Stimulated activated CD4-positive, alpha-beta T cell treated with anti-CD3 and anti-CD28 coated beads, Interleukin-12 subunit alpha, Interleukin-12 subunit beta, amount 100 ng/mL, for 24 hours (primary cell): ENCODE measurements around the gene RNF212.
"Not testable (repeated sequence)": the region's sequence is repeated elsewhere in the genome, so short reads cannot be mapped to it uniquely, and the experiment has no call there.

ENCODE experiments used
- DNase-seq, 2 experiments: peaks; one replicate each; pipeline ENCODE4 v3.0.0-alpha.2; 2020; ENCODE audit warnings: low read depth in 2 of 2

RNF212 gene

DNA sequence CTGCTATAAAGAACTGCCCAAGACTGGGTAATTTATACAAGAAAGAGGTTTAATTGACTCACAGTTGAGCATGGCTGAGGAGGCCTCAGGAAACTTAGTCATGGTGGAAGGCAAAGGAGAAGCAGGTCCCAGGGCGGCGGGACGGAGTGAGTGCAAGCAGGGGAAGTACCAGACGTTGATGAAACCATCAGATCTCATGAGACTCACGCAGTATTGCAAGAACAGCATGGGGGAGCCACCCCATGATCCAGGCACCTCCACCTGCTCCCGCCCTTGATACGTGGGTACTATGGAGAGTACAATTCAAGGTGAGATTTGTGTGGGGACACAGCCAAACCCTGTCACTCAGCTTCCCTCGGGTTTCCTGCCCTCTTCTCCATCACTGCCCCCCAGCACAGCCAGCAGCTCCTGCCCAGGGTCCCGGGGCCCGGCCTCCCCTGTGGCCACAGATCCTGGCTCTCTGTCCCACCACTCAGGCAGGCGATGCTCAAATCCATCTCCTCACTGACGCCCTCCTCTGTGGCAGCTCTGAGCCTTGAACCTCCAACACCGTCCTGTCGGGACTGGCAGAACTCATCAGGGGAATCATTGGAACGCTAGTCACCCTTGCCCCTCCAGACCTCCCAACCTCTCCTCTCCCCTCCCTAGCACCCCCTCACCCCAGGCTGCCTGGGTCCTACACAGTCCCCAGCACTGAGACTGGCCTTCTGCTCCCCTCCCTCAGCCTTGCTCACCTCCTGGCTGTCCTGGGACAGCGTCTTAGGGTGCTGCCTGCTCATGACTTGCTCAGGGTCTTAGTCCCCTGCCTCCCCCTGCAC is 64.4 kb downstream of the RNF212 start:
- no peak for DNase-seq

DNA sequence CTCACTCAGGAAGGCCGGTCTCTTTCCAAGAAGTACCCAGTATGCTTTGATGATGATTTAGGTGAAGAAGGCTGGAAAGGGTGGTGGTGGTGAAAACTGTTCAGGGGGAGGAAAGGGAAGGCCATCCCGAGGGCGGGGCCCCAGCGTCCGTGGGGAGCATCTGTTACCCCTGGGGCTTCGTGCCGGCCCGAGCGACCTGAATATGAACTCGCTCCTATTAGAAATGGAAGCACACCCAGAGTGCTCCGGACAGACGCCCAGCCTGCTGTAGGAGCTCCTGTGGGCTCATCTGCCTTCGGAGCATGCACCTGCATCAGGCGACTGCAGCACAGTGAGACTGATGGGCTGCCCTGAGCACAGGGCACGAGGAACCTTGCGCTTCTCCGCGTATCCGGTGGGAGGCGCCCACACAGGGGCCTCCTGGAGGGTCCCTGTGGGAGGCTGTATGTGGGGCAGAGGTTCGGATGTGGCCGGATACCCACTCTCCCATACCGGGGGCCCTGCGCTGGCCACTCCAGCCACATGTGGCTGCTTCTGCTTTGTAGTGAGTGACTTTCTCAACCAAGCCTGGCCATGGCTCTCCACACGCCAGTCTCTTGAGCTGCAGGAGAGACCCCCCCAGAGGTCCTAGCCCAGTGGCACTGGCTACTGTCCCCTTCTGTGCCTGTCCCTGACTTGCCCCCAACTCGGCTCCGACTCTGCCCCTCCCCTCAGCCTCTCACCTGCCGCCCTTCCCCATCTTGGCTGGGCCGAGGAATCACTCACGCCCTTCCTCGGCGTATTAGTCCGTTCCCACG is 65.2 kb downstream of the RNF212 start:
- DNase-seq, result no peak

DNA sequence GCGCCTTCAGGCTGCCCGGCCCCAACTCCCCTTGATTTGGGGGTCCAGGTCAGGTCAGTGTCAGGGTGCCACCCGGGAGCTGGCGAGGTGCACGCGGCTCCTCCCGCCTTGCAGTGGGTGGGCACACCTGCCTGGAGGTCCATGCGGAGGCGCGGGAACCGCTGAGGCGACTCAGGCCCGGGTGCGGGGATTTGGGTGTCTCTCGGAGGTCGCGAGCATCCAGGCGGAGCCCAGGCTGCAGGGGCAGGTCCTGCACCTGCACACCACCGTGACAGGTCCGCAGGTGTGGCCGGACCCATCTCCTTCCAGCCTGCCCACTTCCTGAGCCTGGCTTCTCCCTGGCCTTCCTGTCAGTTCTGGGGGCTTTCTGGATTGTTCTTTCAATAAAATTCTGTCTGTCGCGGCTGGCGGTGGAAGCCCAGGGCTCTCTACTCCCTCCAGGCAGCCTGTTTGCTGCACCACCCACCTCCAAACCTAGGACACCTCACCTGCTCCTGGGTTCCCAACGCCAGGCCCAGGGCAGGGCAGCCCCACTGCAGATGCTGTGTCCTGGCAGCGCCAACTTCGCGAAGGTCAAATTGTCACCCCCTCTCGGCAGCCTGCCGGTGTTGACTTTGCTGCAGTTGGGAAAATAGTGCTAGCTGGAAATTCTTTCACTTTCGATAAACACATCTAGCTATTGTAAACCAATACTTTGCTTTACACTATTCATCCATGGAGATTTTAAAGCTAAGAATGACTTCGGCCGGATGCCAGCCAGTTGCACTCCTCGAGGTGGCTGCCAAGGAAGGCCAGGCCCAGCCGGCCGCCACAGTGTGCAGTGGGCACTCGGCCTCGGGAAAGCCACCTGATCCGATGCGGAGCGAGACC is 66.0 kb downstream of the RNF212 start:
- no peak for DNase-seq

DNA sequence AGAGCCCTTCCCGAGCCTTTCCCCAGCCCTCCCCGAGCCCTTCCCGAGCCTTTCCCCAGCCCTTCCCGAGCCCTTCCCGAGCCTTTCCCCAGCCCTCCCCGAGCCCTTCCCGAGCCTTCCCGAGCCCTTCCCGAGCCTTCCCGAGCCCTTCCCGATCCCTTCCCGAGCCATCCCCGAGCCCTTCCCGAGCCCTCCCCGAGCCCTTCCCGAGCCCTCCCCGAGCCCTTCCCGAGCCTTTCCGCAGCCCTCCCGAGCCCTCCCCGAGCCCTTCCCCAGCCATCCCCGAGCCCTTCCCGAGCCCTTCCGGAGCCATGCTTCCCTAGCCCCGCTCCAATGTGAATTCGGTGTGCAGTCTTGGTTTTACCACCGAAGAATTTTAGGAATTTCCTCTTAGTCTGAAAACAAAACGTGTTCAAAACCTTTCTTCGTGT is 66.8 kb downstream of the RNF212 start:
- not testable (repeated sequence) for DNase-seq

DNA sequence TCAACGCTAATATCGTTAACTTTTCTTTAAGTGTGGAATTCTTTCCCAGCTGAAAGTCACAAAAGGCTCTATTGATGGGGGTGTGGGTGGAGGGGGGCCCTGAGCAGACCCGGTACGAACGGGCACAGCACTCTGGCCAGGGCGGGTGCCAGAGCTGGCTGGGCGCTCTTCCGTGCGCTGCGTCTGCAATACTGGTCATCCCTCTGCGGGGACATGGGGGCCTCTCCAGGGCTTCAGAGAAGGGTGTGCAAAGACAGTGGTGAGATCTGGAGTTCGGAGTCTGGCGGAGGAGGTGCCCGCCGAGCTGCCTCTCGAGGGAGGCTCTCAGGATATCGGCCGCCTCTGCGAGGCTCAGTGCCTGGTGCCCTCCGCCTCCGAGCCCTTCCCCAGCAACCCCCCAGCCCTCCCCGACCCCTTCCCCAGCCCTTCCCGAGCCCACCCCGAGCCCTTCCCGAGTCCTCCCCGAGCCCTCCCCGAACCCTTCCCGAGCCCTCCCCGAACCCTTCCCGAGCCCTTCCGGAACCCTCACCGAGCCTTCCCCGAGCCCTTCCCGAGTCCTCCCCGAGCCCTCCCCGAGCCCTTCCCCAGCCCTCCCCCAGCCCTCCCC is 67.7 kb downstream of the RNF212 start:
- DNase-seq, result no peak

DNA sequence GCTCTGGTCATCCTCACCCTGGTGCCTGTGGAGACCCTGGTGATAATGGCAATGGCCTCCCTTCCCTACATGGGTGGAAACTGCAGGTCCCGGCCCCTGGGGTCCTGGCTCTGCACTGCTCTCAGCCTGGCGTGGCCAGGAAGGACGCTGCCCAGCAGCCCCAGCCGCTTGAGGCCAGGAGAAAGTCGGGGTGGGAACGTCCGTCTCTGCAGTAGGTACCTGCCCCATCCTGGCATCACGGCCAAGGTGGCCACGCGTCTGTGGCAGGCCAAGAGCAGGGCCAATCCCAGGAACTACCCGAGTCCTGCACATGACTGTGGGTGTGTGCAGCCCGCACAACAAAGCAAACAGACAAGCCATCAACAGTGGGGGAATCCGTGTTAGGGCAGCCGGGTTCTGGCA is 68.2 kb downstream of the RNF212 start:
- no peak for DNase-seq

DNA sequence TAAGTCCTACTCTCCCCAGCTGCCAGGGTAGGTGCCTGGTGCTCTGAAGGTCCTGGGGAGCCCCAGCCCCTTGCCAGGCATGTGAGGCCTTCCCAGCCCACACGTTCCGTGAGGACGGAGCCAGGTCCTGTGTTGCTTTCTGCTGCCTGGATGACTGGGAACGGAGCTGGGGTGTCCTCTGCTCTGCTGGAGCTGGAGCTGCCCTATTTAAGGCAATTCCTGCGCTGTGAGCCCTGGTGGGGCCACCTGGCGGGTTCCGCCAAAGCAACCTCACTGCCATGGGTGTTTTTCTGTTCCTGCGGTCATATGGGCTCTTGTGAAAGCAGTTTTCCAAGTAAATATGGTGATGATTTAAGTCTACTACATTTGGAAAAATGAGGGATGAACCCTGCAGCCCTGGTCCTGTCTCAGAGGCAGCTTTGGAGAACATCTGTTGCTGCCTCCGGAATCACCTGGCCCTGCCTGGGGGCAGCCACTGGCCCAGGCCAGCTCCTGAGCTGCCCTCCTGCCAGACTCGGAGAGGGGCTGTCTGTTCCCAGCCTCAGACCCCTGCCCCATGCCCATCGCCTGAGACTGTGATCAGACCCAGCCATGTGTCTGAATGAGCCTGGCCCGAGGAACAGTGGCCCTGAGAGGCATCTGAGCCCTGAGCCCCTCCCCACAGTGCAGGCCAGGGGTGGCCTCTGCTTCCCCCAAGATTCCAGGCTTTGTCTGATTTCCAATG is 68.7 kb downstream of the RNF212 start:
- no peak for DNase-seq

DNA sequence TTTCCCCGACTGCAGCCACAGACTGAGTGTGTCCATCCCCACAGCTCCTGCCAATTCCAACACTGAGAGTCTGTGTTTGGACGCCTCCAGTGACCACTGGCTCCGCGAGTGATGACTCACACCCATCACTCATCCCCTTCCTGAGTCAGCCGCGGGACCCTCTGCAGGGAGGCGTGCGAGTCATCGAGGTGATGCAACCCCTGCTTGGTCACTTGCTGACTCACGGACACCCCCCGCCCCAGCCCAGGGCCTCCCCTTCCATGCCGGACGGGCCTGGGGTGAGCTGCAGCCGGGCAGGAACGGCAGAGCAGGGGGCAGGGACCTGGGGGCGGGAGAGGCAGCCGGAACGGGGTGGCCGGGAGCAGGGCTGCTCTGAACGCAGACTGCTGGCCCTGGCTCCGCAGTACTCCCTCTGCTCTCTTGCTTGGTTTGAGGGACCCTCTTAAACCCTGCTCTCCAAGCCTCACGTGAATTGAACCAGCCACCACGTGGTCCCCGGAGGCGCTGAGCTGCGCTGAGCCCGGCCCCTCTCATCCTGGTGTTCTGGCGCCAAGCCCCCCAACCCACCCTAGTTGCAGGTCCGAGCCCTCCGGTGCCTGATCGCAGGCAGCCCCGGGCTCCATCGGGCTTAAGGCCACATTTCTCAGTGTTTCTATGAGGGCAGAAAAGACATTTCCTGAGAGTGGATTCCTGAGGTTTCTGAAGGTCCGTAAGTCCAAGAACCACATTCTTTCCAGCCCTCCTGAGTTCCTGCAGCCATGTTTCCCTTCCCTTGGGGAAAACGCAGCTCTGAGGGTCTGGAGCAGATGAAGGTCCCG is 69.5 kb downstream of the RNF212 start:
- DNase-seq, result no peak

DNA sequence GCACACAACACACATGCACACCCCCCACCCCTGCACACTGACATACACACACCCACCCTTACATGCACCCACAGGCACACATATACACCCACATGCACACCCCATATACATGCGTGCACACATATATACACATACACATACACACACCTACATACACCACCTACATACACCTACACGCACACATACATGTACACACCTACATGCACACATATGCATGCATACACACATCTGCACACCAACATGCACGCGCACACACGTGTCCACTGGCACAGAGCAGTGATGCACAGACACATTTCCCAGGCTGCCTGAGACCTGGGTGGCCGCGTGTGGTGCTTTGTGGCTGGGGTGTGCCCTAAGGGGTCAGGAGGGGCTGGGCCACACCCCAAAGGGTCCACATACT is 70.2 kb downstream of the RNF212 start:
- no peak for DNase-seq

DNA sequence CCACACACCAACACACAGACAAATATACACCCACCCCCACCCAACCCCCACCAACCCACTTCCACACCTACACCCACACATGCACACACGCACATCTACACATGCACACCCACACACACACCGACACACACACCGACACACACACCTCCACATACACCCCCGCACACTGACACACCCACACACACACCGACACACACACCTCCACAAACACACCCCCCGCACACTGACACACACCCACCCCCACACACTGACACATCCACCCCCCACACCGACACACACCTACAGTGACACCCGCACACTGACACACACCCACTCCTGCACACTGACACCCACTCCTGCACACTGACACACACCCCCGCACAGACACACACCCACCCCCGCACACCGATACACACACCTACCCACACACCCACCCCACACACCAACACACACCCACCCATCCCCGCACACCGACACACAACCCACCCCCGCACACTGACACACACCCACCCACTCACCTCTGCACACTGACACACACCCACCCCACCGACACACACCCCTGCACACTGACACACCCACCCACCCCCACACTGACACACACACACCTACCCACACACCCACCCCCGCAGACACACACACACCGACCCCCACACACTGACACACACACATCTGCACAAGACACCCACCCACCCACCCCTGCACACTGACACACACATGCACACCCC is 70.9 kb downstream of the RNF212 start:
- no peak for DNase-seq

DNA sequence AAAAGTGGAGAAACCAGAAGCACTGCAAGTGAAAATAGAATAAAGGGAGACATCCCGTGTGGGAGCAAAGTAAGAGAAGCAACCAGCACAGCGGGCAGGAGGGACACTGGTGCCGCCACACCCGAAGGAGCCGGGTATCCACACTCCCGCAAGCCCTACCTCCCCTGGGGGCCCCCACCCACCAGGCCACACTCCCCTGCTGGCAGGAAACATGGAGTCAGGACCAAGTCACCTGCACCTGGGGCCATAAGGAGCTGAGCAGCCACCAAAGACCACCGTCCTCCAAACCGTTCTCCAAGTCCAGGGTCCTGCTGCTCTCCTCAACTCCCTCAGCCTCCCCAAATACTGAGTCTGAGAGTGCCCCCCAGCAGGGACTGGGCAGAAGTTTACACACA is 71.4 kb downstream of the RNF212 start:
- no peak for DNase-seq

DNA sequence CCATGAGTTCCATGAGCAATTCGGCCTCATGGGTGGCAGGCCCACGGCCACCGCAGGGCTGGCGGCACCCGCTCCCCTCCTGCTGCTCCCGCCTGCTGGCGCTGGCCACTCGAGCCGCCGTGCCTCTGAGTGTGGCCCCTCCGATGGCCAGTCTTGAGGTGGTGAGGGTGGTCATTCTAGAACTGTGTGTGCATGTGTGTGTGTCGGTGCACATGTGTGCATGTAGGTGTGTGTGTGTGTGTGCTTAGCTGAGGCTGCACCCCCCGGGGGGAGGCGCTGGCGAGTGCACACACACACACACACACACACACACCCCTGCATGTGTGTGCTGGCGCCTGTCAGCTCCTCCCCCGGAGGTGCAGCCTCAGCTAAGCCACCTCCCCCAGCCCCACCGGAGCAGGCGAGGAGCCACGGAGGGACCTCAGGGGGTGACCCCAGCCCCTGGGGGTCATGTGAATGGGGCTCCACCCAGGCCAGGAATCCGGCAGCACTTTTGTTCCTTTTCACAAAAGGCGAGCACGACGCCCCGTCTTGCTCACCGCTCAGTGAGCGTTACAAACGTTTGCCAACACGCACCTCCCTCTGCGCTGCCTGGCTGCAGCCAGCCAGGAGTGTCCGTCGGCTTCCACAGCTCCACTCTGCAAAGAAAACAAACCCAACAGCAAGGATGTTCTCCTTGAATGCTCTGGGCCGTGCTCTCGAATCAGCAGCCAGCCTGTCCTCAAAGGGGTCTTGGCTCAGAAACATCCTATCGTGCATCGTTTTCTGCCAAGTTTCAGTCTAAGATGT is 72.0 kb downstream of the RNF212 start:
- no peak for DNase-seq

DNA sequence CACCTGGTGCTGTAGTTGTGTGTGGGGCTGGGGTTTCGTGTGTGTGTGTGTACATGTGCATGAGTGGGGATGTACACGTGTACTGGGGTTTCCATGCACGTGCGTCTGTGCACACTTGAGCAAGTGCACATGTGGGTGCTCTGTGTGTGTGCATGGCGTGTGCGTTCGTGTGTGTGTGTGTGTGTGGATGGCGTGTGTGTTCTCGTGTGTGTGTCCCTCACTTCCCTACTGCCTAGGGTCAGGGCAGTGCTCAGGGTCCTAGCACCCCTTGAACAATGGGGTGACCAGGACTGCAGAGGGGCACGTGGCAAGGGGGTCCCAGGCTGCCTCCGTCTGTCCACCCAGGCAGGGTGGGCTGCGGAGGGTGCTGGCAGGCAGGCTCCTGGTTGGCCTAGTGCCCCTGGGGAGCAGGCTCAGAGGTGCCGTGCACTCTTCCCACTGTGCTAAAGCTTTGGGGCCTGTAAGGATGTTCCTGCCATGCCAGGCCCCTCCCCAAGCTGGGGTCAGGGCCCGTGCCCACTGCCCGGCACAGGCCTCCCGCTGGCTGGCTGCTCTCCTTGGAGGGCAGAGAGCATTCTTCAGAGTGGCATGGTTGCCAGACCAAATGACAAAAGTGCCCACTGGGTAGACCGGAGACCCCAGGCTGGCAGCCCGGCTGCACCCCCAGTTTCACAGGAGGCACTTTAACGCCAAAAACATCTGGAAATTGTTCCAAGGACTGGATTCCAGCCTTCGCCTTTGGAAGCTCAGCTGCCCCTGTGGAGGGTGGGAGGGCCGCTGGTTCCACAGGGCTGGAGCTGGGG is 72.8 kb downstream of the RNF212 start:
- DNase-seq, result no peak

DNA sequence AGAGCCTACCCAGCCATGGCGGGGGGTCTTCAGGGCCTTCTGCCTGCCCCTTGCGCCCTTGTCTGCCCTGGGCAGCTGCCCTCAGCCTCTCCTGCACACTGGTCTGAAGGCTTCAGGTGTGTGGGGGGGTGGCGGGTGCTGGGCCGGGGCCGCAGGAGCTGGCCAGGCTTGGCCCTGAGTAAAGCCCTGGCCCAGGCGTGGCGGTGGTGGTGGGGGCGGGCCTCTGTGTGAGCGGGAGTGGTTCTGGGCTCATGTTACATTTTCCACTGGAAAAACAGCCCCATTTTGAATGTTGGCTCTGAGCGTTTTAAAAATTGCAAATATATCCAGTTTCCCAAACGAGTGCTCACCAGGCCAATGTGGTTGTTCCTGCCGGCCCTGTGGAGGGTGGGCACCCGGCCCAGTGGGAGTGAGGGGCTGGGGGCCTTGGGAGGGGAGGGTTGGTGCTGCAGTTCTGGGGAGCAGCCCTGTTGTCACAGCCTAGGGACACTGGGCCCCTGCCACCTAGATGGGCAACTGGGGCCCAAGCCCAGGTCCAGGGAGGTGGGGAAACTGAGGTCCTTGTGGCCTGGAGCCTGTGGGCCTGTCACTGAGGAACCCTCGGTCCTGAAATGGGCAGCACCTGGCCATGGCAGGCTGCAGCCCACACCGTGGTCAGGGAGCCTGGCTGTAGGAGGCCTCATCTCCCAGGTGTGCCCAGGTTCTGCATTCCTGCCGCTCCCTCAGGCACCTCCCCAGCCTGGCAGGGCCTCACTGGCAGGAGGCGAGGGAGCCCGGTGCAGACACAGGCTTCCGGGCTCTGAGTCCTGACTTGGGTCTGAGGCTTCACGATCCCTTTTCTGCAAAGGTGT is 73.6 kb downstream of the RNF212 start:
- no peak for DNase-seq

DNA sequence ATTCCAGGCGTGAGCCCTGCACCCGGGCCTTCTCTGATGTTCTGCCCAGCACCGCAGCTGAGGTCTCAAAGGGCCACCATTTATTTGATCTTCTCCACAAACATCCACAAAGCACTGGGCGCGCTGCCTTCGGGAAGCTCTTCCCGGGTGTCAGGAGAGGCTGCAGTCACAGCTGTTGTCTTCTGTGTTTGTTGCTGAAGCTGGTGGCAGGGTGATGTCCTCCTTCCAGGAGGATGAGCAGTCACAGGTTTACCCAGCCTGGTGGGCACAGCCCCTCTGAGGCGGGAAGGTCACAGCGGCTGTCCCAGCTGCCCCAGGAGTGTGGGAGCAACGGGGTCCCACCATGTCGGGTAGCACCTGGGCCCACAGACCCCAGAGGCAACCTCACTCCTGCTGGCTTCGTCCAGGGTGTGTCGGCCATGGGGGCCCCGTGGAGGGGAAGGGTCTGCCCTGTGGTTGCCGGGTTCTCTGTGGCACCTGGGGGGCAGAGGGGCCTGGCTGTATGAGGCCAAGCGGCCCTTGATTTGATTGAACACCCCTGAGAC is 74.3 kb downstream of the RNF212 start:
- DNase-seq, result no peak

DNA sequence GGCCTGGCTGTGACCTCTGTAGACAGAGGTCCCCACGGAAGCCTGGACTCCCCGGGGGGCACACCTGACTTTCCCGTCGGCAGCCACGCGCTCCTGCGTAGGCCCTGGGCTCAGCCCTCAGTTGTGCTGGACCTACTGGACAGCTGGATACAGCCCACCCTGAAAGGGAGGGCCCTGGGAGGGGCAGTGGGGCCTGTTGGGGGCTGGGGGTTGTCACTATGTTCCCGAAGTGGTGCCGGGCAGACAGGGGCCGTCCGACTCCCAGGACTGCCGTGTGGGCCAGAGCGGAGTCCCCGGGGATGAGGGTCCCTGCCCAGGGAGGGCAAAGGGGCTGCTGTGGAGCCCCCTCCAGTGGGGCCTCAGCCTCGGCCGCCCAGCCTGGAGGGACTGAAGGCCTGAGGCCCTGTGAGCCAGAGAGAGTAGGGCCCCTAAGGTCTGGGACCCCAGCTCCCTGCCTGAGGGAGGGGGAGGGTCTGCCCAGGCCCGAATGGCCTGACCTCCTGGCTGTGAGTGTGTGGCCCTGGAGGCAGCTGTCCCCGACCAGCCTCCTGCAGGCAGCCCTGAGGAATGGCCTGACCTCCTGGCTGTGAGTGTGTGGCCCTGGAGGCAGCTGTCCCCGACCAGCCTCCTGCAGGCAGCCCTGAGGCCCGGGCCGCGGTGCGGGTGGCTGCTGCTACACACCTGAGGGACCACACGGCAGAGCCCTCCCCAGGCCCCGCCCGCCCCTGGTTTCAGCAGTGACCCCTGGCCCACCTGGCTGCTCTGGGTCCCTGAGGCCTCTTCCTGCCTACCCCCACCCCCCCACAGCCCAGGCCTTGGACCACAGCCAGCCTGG is 76.2 kb downstream of the RNF212 start:
- no peak for DNase-seq
